C4-2B (cell line): Measurements from ENCODE around the gene ARHGAP8.

ENCODE experiments used
- ZFX ChIP-seq: fragments of 450-650 bp; IDR thresholded peaks from 2 replicates; pipeline ENCODE4 v1.6.1; 2017
- TF ChIP-seq, protein P1 (sequence below): fragments of 450-650 bp; conservative IDR thresholded peaks from 2 replicates; pipeline ENCODE4 v1.5.1; 2017; ENCODE audit warnings: mild to moderate bottlenecking

DNA sequence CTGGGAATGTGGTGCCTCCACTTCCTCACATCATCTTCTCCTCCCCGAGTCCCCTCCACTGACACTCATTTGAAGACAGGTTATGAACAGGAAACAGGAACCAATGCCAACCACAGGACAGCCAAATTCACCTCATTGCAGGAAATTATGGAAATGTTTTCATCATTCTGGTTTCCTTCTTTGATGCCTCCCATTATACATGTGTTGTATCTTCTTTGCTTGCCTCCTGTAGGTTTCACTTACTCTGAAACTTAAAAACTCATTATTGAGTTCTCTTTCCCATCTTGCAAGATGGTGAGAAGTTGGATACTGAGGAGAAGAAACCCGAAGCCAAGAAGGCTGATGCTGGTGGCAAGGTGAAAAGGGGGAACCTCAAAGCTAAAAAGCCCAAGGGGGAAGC is 148.9 kb downstream of the ARHGAP8 start:
- TF ChIP-seq, protein P1, sequence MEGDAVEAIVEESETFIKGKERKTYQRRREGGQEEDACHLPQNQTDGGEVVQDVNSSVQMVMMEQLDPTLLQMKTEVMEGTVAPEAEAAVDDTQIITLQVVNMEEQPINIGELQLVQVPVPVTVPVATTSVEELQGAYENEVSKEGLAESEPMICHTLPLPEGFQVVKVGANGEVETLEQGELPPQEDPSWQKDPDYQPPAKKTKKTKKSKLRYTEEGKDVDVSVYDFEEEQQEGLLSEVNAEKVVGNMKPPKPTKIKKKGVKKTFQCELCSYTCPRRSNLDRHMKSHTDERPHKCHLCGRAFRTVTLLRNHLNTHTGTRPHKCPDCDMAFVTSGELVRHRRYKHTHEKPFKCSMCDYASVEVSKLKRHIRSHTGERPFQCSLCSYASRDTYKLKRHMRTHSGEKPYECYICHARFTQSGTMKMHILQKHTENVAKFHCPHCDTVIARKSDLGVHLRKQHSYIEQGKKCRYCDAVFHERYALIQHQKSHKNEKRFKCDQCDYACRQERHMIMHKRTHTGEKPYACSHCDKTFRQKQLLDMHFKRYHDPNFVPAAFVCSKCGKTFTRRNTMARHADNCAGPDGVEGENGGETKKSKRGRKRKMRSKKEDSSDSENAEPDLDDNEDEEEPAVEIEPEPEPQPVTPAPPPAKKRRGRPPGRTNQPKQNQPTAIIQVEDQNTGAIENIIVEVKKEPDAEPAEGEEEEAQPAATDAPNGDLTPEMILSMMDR: no peak
- no peak for TF ChIP-seq ZFX
